HG02763 (cell line): ENCODE data around the gene CCNYL1.

Source experiments
- ATAC-seq: cut with Tn5 transposase; IDR thresholded peaks from one replicate; pipeline ENCODE4 v1.9.1; 2021; ENCODE audit warnings: mild to moderate bottlenecking, moderate library complexity; ENCODE audit not compliant: unreplicated experiment

Gene CCNYL1

DNA sequence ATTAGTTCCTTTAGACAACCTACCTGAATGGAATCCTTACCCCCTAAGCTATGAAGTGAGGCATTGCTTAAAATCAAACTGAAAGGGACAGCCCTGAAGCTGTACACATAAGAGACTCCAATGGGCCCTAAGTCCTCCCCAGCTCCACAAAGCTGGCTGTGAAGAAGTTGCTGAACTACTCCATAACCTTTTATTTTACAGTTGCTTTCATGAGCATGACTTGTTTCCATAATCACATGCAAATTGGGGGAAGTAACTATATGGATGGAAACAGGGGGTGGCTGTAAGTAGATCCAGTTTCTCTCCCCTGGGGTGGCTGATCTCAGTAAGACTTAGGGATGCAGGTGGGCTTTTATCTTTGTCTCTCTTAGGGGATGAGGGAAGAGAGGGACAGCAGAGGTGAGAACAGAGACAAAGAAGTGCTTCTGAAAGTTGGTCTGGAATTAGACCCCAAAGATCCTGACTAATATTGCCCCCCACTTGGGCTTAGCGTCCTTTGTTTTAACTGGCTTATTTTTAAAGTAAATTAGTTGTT lies 52.7 kb downstream of the CCNYL1 start:
- ATAC-seq: no peak

DNA sequence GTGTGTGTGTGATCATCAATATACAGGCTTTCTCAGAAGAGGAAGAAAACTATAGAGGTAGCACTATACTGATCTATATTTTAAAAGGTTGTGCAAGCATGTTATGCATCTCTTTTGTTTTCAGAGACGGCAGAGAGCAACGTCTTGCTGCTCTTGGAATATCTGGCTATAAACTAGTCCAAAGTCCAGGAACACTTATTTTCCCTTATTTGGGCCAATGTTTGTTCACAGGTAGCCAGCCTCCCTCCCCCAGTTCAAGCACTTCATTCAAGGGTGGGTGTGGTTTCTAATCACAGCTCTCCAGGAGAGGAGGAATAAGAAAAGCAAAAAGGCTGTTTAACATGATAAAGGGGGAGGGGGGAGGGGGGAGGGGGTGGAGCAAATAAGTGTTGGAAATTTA lies 54.1 kb downstream of the CCNYL1 start:
- no peak for ATAC-seq

DNA sequence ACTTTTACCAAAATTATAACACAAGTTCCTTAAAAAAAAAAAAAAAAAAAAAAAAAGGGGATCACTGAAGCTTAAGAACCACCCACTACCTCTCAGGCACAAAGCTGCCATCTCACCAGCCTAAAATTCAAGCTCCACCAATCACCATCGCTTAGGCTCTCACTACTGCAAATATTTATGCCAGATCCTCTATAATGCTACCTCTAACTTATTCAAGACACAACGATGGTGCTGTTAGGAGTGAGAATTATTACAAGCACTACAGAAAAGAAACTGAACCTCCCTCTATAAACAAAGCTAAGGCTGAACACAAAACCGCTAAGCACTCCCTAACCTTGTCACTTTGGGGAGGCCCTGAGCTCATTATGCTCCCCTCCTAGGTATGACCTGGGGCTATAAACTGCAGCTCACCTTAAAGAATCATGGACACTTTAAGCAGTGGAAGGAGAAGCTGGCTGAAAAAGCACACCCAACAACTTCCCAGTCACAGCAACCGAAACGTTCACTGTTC lies 54.7 kb downstream of the CCNYL1 start:
- ATAC-seq: no peak

DNA sequence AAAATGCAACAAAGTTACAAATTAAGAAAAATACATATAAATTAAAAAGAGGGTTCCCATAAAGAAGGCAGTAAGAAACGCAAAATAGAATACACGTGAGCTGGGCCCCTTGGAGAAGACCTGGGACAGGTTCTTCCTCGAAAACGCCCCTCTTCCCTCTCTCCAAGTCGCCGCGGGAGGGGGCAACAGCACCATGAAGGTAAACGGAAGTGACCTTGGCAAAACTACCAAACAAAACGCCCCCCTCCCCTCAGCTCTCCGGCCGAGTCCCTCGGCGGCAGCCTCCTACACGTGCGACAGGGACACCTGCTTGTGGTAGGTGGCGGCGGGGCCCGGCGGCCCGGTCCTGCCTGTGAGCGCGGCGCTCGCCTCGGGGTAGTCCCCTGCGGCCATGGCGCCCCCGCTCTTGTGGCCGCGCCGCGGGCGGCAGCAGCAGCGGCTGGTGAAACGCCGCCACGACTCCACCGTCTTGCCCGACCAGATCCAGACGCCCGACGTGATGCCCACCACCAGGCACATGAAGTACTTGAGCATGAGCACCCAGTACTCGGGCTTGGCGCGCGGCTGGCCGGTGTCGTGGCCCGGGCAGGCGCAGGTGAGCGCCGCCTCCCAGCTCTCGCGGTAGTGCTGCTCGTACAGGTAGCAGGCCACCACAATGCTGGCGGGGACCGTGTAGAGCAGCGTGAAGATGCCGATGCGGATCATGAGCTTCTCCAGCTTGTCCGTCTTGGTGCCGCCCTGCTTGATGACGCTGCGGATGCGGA lies 55.4 kb downstream of the CCNYL1 start:
- no peak for ATAC-seq

DNA sequence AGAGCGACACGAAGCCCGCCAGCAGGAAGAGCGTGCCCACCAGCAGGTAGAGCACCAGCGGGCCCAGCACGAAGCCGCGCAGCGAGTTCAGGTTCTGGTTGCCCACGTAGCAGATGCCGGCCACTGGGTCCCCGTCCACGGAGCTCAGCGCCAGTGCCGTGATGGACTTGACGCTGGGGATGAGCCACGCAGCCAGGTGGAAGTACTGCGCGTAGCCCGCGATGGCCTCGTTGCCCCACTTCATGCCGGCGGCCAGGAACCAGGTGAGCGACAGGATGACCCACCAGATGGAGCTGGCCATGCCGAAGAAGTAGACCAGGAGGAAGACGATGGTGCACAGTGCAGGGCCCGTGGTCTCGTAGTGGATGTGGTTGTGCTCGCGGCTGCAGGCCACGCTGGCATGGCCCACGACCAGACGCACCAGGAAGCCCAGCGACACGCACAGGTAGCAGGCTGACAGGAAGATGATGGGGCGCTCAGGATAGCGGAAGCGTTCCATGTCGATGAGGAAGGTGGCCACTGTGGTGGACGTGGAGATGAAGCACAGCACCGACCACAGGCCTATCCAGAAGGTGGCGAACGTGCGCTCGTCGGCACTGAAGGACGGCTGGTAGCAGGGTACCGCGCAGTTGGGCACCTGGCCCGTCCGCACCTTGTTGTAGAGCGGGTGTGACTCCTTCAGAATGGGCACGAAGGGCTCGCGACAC lies 56.2 kb downstream of the CCNYL1 start:
- ATAC-seq: no peak

DNA sequence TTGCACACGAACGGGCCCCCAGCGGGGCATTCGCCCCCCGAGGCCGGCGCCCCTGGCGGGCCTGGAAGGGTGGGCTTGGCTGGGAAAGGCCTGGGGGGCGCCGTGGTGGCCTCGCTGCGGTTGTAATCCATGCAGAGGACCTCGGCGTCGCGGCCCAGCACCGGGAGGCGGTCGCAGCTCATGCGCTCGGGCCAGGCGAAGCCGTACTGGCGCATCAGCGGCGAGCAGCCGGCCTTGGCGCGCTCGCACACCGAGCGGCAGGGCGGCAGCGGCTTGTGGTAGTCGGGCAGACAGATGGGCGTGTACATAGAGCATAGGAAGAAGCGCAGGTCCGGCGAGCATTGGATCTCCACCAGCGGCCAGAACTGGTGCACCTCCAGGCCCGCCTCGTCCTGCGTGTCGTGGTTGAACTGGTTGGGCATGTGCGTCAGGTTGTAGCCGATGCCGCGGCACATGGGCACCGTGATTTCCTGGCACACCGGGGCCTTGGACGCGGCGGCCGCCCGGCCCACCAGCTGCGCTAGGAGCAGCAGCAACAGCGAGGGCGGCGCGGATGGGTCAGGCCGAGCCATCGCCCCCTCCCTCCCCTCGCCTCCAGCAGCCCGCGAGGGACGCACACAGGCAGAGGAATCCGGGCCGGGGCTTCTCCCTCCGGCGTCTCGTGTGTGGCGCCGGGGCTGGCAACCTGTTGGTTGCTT lies 56.9 kb downstream of the CCNYL1 start:
- no peak for ATAC-seq

DNA sequence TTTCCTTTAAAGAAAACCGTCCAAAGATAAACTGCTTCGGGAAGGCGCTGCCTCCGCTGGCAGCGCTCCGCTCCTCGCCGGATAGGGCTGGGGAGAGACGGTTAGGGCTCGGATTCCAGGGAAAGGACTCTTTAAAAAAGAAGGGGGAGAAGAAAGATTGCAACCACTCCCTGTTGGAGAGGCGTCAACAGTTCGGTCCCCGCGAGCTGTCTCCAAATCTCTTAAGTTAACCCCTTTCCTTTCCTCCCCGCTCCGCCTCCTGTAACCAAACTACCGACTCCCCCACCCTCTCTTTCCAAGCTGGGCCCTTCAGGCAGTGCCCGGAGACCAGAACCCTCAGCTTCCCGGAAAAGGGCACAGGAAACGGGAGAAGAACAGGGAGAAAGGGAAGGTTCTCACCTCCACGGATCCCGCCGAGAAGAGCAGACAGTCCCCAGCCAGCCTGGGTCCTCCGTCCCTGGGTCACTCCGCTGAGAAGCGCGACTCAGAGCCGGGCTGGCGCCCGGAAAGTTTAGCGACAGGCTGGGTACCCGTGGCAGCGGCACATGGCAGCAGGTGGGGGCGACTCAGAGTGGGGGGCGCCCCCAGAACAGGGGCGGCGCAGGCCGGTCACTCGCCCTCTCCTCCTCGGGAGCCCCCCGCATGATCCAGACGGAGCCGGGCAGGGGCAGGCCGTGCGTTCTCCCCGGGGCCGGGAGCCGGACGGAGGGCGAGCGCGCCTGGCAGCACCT lies 57.6 kb downstream of the CCNYL1 start:
- ATAC-seq: peak; percentile 6

DNA sequence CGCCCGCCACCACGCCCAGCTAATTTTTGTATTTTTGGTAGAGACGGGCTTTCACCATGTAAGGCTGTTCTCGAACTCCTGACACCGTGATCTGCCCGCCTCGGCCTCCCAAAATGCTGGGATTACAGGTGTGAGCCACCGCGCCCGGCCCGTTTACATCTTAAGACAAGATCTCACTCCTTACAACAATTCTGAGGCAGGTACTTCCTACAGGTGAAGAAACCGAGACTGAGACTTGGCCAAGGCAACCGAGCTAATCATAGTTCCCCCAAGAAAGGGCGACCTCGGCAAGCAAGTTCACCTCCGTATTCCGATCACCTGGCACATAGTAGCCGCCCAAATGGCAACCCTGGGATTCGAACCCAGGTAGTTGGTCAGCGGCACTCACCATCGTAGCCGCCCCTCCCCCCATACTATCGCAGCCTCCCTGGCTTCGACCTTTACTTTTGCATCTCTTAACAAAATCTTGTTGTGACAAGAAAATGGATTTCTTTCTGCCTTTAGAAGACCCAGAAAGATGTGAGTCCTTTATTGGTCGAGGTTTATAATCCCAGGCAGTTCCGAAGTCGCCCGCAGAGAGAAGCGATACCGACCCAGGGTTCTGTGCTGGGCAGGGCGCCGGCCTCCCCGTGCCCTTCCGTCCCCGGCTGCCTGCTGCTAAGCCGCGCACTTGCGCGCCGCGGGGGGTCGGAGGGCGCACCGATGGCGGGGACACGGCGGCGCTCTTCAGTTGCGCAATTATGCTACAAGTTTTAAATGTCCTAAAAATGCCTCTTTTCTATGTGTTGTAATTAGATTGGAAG lies 59.4 kb downstream of the CCNYL1 start:
- ATAC-seq: no peak

DNA sequence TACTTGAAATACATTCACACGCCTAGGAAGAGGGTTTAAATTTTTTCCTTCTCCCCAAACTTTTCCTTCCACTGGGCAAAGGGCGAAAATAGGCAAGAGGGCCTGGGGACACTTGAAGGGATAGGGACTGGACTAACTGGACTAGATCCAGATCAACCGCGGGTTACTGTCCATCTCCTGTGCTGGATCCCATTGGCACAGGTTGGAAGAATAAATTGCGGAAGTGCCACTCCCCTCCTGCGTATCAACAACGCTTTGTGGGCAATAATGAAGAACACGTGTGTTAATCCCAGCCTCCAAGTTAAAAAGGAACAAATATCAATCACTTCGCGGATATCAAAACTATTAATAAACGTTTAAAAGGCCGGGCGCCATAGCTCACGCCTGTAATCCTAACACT lies 60.0 kb downstream of the CCNYL1 start:
- no peak for ATAC-seq

DNA sequence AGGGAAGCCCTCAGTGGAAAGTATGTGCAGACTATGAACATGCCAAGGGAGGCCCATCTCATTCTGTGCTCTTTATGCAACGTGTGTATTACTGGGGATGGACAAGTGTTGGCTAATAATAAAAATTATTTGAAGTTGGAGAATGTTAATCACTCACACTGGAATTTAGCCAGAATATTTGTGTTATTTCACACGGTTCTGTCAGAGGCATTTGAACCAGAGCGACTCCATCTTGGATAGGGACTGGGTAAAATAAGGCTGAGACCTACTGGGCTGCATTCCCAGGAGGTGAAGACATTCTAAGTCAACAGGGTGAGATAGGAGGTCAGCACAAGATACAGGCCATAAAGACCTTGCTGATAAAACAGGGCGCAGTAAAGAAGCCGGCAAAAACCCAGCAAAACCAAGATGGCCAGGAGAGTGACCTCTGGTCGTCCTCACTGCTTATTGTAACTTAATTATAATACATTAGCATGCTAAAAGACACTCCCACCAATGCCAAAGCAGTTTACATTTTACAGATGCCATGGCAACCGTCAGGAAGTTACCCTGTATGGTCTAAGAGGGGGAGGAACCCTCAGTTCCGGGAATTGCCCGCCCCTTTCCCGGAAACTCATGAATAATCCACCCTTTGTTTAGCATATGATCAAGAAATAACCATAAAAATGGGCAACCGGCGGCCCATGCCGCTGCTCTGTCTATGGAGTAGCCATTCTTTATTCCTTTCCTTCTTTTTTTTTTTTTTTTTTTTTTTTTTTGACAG lies 60.8 kb downstream of the CCNYL1 start:
- ATAC-seq: no peak

DNA sequence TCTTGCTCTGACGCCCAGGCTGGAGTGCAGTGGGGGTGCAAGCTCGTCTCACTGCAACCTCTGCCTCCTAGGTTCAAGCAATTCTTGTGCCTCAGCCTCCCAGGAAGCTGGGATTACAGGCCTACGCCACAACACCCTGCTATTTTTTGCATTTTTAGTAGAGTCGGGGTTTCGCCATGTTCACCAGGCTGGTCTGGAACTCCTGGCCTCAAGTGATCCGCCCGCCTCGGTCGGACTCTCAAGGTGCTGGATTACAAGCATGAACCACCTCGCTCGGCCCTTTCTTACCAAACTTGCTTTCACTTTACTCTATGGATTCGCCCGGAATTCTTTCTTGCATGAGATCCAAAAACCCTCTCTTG lies 61.4 kb downstream of the CCNYL1 start:
- no peak for ATAC-seq

DNA sequence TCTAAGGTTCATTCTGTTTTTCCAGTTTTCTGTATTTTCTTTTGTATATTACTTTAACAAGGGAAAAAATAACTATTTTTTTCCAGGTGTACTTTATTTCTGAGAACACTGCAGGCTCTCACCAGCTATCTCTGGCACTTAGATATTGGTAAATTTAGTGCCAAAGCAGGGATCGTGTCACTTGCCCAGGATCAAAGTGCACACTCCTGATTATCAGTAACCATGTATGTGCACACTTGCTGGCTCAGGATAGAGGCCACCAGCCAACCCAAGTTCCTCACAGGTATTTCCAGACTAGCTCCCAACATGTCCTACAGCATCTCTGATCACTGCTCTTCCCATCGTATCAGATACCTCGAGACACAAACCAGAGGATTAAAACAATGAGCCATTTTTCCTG lies 64.0 kb downstream of the CCNYL1 start:
- ATAC-seq: no peak

DNA sequence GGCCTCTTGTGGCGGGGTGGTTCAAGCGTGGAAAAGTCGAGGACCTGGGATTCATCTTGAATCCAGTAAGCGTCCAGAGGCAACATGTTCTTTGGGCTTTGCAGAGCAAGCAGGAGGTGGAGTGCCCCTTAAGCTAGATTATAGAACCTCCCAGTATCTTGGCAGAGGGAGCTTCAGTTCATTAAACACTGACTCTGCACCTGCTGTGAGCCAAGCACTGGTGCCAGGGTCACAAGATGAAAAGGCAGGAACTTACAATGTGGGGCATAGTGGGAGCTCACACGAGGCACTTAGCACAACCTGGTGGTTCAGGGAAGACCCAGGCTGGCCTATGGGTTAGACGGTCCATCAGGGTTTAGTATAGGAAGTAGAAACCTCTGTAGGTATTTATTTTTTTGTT lies 65.7 kb downstream of the CCNYL1 start:
- ATAC-seq: no peak

DNA sequence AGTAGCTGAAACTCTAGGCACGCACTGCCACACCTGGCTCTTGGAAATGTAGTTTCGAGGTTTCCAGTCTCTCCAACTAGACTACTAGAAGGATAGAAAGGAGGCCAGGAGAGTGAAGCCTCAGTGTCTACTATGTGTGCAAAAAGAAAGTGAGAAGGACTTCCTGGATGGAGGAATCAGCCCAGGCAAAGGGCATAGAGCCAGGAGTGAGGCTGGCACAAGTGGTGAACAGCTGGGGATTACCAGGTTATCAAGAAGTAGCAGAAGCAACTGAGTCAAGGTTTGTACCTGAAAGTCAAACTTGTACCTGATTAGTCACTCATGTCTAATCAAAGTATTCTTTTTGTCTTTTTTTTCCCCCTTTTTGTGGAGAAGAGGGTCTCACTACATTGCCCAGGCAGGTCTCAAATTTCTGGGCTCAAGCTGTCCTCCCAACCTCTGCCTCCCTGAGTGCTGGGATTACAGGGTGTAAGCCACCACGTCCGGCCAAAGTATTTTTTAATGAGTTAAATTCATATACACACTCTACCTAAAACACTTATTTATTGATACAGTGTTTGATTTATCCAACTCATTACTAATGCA lies 67.0 kb downstream of the CCNYL1 start:
- ATAC-seq: no peak

DNA sequence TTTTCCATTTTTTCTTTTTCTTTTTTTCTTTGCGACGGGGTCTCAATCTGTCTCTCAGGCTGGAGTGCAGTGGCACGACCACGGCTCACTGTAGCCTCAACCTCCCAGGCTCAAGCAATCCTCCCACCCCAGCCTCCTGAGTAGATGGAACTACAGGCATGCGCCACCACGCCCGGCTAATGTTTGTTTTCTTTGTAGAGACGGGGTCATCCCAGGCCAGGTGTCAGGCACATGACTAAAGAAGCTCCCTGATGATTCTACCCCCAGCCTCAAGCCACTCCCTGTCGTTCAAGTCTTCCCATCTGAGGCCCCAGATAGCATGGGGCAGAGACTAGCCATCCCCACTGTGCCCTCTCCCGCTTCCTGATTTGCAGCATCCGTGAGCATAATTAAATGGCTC lies 68.1 kb downstream of the CCNYL1 start:
- no peak for ATAC-seq

DNA sequence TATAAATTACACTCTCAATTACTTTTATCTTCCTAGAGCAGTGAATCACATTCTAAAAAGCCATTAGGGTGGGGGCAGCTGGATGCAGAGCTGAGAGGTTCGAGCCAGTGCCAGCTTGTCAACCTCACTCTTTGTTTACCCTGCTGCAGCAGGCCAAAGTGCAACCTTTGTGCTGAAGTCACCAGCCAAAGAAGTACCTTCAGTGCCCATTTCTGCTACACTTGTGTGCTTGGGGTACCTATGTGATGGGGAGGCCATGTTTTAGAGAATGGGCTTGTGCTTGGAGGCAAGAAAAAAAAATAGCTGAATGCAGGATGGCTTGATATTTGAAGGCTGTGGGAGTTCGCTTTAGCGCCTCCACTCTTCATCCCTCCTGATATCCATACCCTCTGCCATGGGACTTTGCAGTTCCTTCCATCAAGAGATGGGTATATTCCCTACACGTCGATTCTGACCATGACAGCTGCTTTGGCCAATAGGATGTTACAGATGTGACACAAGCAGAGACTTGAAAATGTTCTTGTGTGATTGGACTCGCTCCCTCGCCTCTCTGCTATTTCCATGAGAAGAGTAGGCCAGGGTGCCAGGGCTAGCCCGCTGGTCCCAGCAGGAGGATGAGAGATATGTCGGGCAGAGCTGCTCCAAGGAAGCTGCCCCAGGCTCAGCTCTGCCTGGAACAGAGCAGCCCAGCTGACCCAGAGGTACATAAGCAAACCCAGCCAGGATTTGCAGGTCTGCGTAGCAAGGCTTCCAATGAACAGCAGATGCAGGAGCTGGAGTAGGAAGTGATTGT lies 71.0 kb downstream of the CCNYL1 start:
- ATAC-seq: no peak

DNA sequence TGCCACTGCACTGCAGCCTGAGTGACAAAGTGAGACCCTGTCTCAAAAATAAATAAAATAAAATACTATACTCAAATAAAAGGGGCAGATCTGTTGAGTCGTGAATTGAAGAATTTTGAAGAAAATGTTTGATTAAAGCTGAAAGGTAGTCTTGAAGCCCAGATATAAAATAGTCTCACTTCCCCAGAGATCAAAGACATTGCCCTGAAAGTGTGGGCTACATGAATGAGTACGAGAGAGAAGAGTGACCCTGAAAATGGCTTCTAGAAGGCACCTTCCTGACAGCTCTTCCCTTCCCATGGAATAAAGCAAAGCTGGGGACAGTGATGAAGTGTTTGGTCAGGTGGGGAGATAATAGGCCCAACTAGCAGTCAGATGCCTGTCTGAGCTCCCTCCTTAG lies 72.1 kb downstream of the CCNYL1 start:
- ATAC-seq: no peak

DNA sequence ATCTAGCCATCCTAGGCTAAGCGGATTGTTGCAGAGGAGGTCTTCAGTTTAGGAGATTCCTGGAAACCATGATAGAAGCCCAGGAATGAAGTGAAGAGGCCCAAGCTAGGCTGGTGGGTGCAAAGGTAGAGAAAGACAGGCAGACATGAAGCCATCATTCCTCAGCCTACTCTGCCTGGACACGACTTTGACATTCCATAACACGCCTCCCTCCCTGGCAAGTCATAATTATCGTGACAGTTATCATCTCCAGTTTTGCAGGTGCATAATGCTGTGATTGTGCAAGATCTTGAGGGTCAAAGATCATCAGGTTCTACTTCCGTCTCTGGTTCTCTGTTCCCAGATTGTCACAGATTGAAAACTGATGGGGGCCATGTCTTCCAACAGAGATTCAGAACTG lies 73.5 kb downstream of the CCNYL1 start:
- no peak for ATAC-seq
